ENCODE results near the gene RXFP3.

- no peak for TF ChIP-seq CTCF (IDR thresholded peaks at IDR 0.05 in 8 of 11, conservative IDR thresholded peaks at IDR 0.05 in 3 of 11)
- TF ChIP-seq POLR2A (IDR thresholded peaks at IDR 0.05) = no peak
- TF ChIP-seq POLR2AphosphoS5 (IDR thresholded peaks at IDR 0.05) = no peak
Observed at GRCh38 chr5:33891788-33892619, 44.2 kb upstream of the RXFP3 start, which contains the start of gene ADAMTS12.
